CD14-positive monocyte (primary cell): ENCODE results near the gene PYGB. TPM values are rescaled to one million over a fixed set of nuclear protein-coding genes. Genes with fewer than 3 reads are reported as not detected.

Source experiments
- DNase-seq, 3 donors: peaks; one replicate each; pipeline ENCODE4 v3.0.0-alpha.2; 2011 to 2022
- H2AFZ ChIP-seq: 2 replicates; pipeline ENCODE4 v1.6.0; 2012; ENCODE audit warnings: mild to moderate bottlenecking, low read depth, low read length, inconsistent platforms; ENCODE audit not compliant: insufficient read depth, poor library complexity, severe bottlenecking
- H3K27ac ChIP-seq, 2 donors: 1 replicate in 1 of 2; 2 replicates in 1 of 2; pipeline ENCODE4 v1.5.1; 2012 to 2013; ENCODE audit warnings: low read length in 2 of 2, control low read depth in 1 of 2, inconsistent platforms in 1 of 2, low read depth in 1 of 2, mild to moderate bottlenecking in 1 of 2
- H3K27me3 ChIP-seq, 2 donors: one replicate each; pipeline versions ENCODE4 v1.6.0 to v1.6.1; 2011 to 2013; ENCODE audit warnings: low read length in 2 of 2; ENCODE audit not compliant: control insufficient read depth in 2 of 2, insufficient read depth in 2 of 2
- H3K36me3 ChIP-seq, 2 donors: replicated peaks in 1 of 2; 1 replicate in 1 of 2; 2 replicates in 1 of 2; pipeline versions ENCODE4 v1.5.1 to v1.6.1; 2012 to 2013; ENCODE audit warnings: low read length in 2 of 2, control low read depth in 1 of 2, inconsistent platforms in 1 of 2, mild to moderate bottlenecking in 1 of 2; ENCODE audit not compliant: insufficient read depth in 2 of 2, control insufficient read depth in 1 of 2
- H3K4me1 ChIP-seq, 2 donors: 1 replicate in 1 of 2; 2 replicates in 1 of 2; pipeline versions ENCODE4 v1.5.1 to v1.6.1; 2012 to 2013; ENCODE audit warnings: low read length in 2 of 2, control low read depth in 1 of 2, inconsistent platforms in 1 of 2, mild to moderate bottlenecking in 1 of 2, moderate library complexity in 1 of 2; ENCODE audit not compliant: insufficient read depth in 2 of 2, control insufficient read depth in 1 of 2
- H3K4me2 ChIP-seq: replicated peaks from 2 replicates; pipeline ENCODE3; 2012; ENCODE audit warnings: low read length, moderate library complexity, mild to moderate bottlenecking; ENCODE audit not compliant: poor library complexity, severe bottlenecking; ENCODE audit errors: extremely low read depth
- H3K4me3 ChIP-seq, 3 experiments: fragments of 200-600 bp in 1 of 3; sonication (generic) in 1 of 3; replicated peaks in 1 of 3; 1 replicate in 2 of 3; 2 replicates in 1 of 3; pipeline ENCODE4 v1.5.1; 2011 to 2013; ENCODE audit warnings: low read length in 3 of 3, mild to moderate bottlenecking in 3 of 3, control low read depth in 2 of 3, low read depth in 2 of 3, inconsistent platforms in 1 of 3, moderate library complexity in 1 of 3
- H3K79me2 ChIP-seq: 2 replicates; pipeline ENCODE4 v1.6.0; 2012; ENCODE audit warnings: mild to moderate bottlenecking, control low read depth, inconsistent platforms, low read length, moderate library complexity; ENCODE audit not compliant: insufficient read depth
- H3K9ac ChIP-seq: 2 replicates; pipeline ENCODE4 v1.6.0; 2017; ENCODE audit warnings: low read length, mild to moderate bottlenecking; ENCODE audit not compliant: insufficient read depth, poor library complexity, severe bottlenecking
- H3K9me3 ChIP-seq, 2 donors: replicated peaks in 1 of 2; 1 replicate in 1 of 2; 2 replicates in 1 of 2; pipeline versions ENCODE4 v1.5.1 to v1.6.1; 2012 to 2013; ENCODE audit warnings: low read length in 2 of 2, control low read depth in 1 of 2; ENCODE audit not compliant: control insufficient read depth in 1 of 2, insufficient read depth in 1 of 2
- H4K20me1 ChIP-seq: 2 replicates; pipeline ENCODE4 v1.6.0; 2012; ENCODE audit warnings: mild to moderate bottlenecking, low read length, control low read depth, moderate library complexity; ENCODE audit not compliant: insufficient read depth
- H3K27ac Mint-ChIP-seq, 7 donors: one replicate each; pipeline ENCODE4 v1.8.0; 2020; ENCODE audit warnings: mild to moderate bottlenecking in 7 of 7, mixed read lengths in 7 of 7, moderate library complexity in 6 of 7, inconsistent platforms in 2 of 7
- H3K27me3 Mint-ChIP-seq, 3 donors: one replicate each; pipeline ENCODE4 v1.8.0; 2021 to 2022; ENCODE audit warnings: low read depth in 3 of 3, mild to moderate bottlenecking in 3 of 3, mixed read lengths in 3 of 3, moderate library complexity in 3 of 3, inconsistent platforms in 1 of 3
- H3K36me3 Mint-ChIP-seq, 2 donors: one replicate each; pipeline ENCODE4 v1.8.0; 2020; ENCODE audit warnings: mixed read lengths in 2 of 2, inconsistent platforms in 1 of 2, mild to moderate bottlenecking in 1 of 2
- H3K4me1 Mint-ChIP-seq: one replicate; pipeline ENCODE4 v1.8.0; 2020; ENCODE audit warnings: mild to moderate bottlenecking, mixed read lengths
- H3K4me3 Mint-ChIP-seq, 2 donors: one replicate each; pipeline ENCODE4 v1.8.0; 2020; ENCODE audit warnings: mild to moderate bottlenecking in 2 of 2, mixed read lengths in 2 of 2, moderate library complexity in 1 of 2
- H3K9me3 Mint-ChIP-seq, 7 donors: one replicate each; pipeline ENCODE4 v1.8.0; 2020 to 2022; ENCODE audit warnings: mixed read lengths in 7 of 7, mild to moderate bottlenecking in 6 of 7, moderate library complexity in 6 of 7, inconsistent platforms in 2 of 7
- CTCF ChIP-seq: fragments of 200-600 bp; IDR thresholded peaks from one replicate; pipeline ENCODE4 v1.8.0; 2022; ENCODE audit warnings: antibody characterized with exemption, mild to moderate bottlenecking
- WGBS: methylation state at CpG from one replicate; pipeline ENCODE4 v1.1.5; 2013; ENCODE audit warnings: missing lambda C conversion rate; ENCODE audit not compliant: insufficient coverage; 5-methylcytosine and 5-hydroxymethylcytosine counted together
- intact Hi-C, 2 donors: fragments of 100-400 bp; cut with micrococcal nuclease; formaldehyde crosslinking; loops; one replicate each; pipeline versions ENCODE4 v1.15.0 to v1.15.1; 2023
- polyA plus RNA-seq, 3 donors: library from polyadenylated mRNA; depleted of rRNA in 1 of 3; unstranded in 2 of 3; stranded (reverse) in 1 of 3; fragments of 300-500 nt in 2 of 3; fragments of >200 nt in 1 of 3; fragmentation: Illumina TruSeq in 2 of 3; gene quantifications; 1 replicate in 2 of 3; 2 replicates in 1 of 3; pipeline ENCODE4 v1.2.3, GENCODE V29; 2012 to 2021

PYGB gene
- polyA plus RNA-seq, 3 donors: 26.6 to 33.2 (median 26.7) TPM

GRCh38 chr20:25290646-25291431 lies 43.0 kb downstream of the PYGB start:
- no peak for TF ChIP-seq CTCF
- H3K9ac ChIP-seq: no peak overlapping the region
- no peak overlapping the region for H3K4me3 Mint-ChIP-seq
- H3K4me2 ChIP-seq: no peak overlapping the region
- H2AFZ ChIP-seq: no peak overlapping the region
- peaks cover 64 to 84% of the 10 kb centered on the region in 2 donors for H3K36me3 Mint-ChIP-seq
- peak overlapping the region in 4 of 7 donors; percentile 3 to 81 (median 22) for H3K27ac Mint-ChIP-seq
- H3K79me2 ChIP-seq: no peaks in the 10 kb centered on the region
- H3K4me1 ChIP-seq: no peaks in the 10 kb centered on the region
- intact Hi-C loops: no loop called here
- H4K20me1 ChIP-seq: no peaks in the 10 kb centered on the region
- peaks cover 83 to 90% of the 10 kb centered on the region in 2 donors for H3K36me3 ChIP-seq
- H3K27me3 Mint-ChIP-seq: no peaks in the 10 kb centered on the region
- no peaks in the 10 kb centered on the region for H3K27me3 ChIP-seq
- no peak overlapping the region for H3K4me3 ChIP-seq
- no peak overlapping the region for H3K27ac ChIP-seq
- no peaks in the 10 kb centered on the region for H3K9me3 ChIP-seq
- H3K4me1 Mint-ChIP-seq: no peaks in the 10 kb centered on the region
- DNase-seq: no peak
- WGBS: 98% methylated on average over 18 of the region's 22 CpGs
- H3K9me3 Mint-ChIP-seq: no peaks in the 10 kb centered on the region

- intact Hi-C loops: no loop called here
- Histone ChIP-seq H3K27me3 (no peaks in the 10 kb centered on the region), H3K27ac (no peak overlapping the region), H3K79me2 (no peaks in the 10 kb centered on the region), H2AFZ (no peak overlapping the region), H3K9me3 (no peaks in the 10 kb centered on the region), H3K4me3 (no peak overlapping the region), H4K20me1 (no peaks in the 10 kb centered on the region), H3K9ac (no peak overlapping the region), H3K4me1 (no peaks in the 10 kb centered on the region), H3K4me2 (no peak overlapping the region), H3K36me3 (peaks cover 83 to 90% of the 10 kb centered on the region in 2 donors)
- Mint-ChIP-seq H3K4me1 (no peaks in the 10 kb centered on the region), H3K9me3 (no peaks in the 10 kb centered on the region), H3K27me3 (no peaks in the 10 kb centered on the region), H3K27ac (peak overlapping the region in 2 of 7 donors; percentile 3 to 48), H3K4me3 (no peak overlapping the region), H3K36me3 (peaks cover 66 to 86% of the 10 kb centered on the region in 2 donors)
- TF ChIP-seq CTCF: no peak
- DNase-seq: no peak
- 94% methylated on average over 25 of the region's 26 CpGs for WGBS
Measured at GRCh38 chr20:25291432-25292133, 43.7 kb downstream of the PYGB start.
